PC-3 (cell line): ENCODE data around the gene ERVK3-1.

Source experiments
- EZH2 ChIP-seq: fragments of 300-600 bp; sonication (generic); IDR thresholded peaks from one replicate; pipeline ENCODE4 v1.6.1; 2017; ENCODE audit warnings: antibody characterized with exemption, mild to moderate bottlenecking, low read length; ENCODE audit not compliant: unreplicated experiment
- EZH2phosphoT487 ChIP-seq: fragments of 300-600 bp; sonication (generic); IDR thresholded peaks from 2 replicates; pipeline ENCODE4 v1.6.1; 2018; ENCODE audit warnings: mild to moderate bottlenecking, antibody characterized with exemption, low read length, borderline replicate concordance
- TF ChIP-seq, protein P1 (sequence below): fragments of 300-600 bp; sonication (generic); conservative IDR thresholded peaks from 2 replicates; pipeline ENCODE4 v1.5.1; 2017; ENCODE audit warnings: antibody characterized with exemption, low read depth, mild to moderate bottlenecking, low read length

DNA sequence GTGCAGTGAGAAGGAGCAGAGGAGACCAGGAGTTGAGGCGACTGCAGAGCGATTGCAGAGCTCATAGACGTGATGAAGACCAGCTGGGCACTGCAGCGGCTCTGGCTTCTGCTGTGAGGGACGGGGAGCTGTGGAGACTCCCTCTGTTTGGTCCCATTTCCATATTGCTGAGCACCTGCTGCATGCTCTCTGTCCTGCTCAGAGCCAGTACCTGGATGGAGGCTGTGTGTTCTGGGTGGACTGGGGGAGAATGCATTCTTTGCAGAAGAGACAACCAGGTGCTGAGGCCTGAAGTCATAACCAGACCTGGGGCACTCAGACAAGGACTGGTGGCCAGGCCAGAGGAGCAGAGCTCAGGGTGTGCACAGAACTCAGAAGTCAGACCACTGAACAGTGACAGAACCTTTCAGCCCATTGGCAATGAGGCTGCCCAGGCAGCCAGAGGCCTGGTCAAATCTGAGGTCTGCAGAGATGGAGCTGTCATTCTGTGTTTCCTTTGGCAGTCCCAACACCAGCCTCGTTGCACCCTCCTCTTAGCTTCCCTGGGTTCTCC lies 49.4 kb downstream of the ERVK3-1 start:
- TF ChIP-seq, protein P1, sequence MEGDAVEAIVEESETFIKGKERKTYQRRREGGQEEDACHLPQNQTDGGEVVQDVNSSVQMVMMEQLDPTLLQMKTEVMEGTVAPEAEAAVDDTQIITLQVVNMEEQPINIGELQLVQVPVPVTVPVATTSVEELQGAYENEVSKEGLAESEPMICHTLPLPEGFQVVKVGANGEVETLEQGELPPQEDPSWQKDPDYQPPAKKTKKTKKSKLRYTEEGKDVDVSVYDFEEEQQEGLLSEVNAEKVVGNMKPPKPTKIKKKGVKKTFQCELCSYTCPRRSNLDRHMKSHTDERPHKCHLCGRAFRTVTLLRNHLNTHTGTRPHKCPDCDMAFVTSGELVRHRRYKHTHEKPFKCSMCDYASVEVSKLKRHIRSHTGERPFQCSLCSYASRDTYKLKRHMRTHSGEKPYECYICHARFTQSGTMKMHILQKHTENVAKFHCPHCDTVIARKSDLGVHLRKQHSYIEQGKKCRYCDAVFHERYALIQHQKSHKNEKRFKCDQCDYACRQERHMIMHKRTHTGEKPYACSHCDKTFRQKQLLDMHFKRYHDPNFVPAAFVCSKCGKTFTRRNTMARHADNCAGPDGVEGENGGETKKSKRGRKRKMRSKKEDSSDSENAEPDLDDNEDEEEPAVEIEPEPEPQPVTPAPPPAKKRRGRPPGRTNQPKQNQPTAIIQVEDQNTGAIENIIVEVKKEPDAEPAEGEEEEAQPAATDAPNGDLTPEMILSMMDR = no peak
- TF ChIP-seq EZH2 (no peak), EZH2phosphoT487 (no peak)
